ENCODE measurements around the gene XAGE1B.
"Not testable (repeated sequence)": the region's sequence is repeated elsewhere in the genome, so short reads cannot be mapped to it uniquely, and the experiment has no call there.

XAGE1B gene

GRCh38 chrX:52516987-52517325 lies at the start of gene XAGE1B:
TSS of gene XAGE1B (minus strand) at chrX:52517063. CDS start at chrX:52515527, 1,536 bp downstream.
- DNase-seq (ENCODE audit: low read depth, low spot score): not testable (repeated sequence)

DNA sequence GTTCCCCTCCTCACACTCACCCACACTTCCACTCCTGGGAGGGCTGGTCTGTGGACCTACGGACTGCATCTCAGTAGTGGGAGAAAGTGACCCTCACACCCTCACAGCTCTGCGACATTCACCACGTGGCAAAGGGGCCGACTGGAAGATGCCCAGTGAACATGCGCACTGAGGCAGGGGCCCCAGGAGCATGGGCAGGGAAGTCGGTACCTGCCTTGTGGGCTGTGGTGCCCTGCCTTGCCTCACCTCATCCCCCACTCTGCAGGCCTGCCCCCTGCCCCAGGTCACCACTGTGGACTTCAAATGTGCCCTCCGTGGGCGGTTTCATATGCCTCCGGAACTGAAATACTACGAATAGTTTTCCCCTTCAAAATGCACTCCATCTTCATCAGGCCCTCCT lies 46.2 kb upstream of the XAGE1B start:
- DNase-seq (ENCODE audit: low read depth, low spot score): no peak

- no peak for DNase-seq (ENCODE audit: low read depth, low spot score)
Observed at GRCh38 chrX:52558140-52558539, 41.3 kb upstream of the XAGE1B start.

- no peak for DNase-seq (ENCODE audit: low read depth, low spot score)
Observed at GRCh38 chrX:52556741-52557140, 39.9 kb upstream of the XAGE1B start.

- no peak for DNase-seq (ENCODE audit: low read depth, low spot score)
Observed at GRCh38 chrX:52553995-52554642, 37.3 kb upstream of the XAGE1B start.

- not testable (repeated sequence) for DNase-seq (ENCODE audit: low read depth, low spot score)
Observed at GRCh38 chrX:52548769-52549168, 31.9 kb upstream of the XAGE1B start.

- DNase-seq (ENCODE audit: low read depth, low spot score): no peak
Observed at GRCh38 chrX:52544147-52544840, 27.4 kb upstream of the XAGE1B start.

GRCh38 chrX:52542311-52542710 lies 25.4 kb upstream of the XAGE1B start:
- no peak for DNase-seq (ENCODE audit: low read depth, low spot score)

GRCh38 chrX:52541051-52541450 lies 24.2 kb upstream of the XAGE1B start:
- not testable (repeated sequence) for DNase-seq (ENCODE audit: low read depth, low spot score)

DNA sequence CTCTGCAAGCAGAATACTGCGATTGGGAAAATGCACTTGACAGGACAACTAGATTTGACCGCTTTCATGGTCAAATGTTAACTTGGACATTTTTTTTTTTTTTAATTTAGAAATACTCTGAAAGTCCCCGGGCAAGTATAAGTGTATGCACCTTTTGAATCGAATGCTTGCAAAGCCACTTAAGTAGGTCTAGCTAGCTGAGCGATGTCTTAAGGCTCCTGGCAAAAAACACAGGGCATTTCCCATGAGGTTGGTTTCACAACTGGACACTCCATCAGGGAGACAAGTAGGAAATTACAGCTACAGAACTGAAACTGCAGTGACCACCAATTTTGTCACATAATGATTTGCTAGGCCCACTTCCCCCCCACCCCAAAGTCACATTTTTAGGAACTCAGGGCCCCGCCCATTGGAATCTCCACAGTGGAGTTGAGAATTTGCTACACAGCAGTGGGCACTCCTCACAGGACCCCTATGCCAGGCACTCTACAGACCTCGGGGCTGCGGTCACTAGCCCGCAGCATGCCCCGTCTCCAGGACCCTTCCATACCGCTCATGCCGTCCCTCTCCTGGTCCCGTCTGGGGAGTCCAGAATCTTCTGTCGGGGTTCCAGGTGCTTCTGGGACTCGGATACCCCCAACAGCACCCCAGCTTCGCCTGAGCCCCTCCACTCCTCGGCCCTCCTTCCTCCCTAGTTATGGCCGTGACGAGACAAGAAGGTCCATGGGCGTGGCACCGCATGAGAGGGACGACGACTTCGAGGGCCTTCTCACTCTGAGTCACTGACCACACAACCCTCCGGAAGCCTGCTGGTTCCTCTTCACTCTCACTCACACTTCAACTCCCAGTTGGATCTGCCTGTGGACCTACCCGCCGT lies 515 bp downstream of the XAGE1B start:
- not testable (repeated sequence) for DNase-seq (ENCODE audit: low read depth, low spot score)

DNA sequence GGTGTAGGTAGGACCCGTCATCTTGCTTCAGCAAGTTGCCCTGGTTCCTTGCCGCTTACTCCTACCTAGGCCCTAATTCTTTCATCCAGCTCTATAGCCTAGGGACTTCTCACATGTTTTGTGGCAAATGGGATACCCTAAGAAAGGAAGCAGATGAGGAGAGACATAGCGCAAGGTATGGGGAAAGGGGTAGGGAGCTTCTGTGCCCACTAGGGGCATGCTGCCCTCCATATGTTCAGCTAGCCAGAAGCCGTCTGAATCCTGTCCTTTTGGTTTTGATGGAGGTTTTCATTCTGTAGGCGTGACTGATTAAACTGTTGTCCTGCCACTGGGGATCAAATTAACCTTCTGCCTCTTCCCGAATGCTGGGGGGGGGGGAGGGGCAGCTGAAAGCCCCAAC lies 5.7 kb downstream of the XAGE1B start:
- not testable (repeated sequence) for DNase-seq (ENCODE audit: low read depth, low spot score)

DNA sequence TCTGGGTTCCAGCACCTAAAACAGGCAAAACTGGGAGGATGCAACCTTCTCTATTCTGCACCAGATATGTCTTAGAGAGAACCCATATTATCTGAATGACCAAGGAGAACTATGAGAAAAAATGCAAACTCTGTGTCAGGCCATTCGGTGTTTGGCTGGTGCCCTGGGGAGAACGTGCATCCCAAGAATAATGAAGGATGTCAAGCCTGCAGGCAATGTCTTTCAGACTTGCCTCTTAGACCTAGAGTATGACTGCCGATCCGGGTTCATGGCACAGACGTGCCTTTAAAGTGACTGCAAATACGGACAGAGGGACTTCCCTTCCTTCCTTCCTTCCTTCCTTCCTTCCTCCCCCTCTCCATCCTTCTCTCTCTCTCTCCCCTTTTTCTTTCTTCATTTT lies 6.9 kb downstream of the XAGE1B start:
- DNase-seq (ENCODE audit: low read depth, low spot score): no peak

GRCh38 chrX:52507331-52507730 lies 9.5 kb downstream of the XAGE1B start:
- DNase-seq (ENCODE audit: low read depth, low spot score): no peak

DNA sequence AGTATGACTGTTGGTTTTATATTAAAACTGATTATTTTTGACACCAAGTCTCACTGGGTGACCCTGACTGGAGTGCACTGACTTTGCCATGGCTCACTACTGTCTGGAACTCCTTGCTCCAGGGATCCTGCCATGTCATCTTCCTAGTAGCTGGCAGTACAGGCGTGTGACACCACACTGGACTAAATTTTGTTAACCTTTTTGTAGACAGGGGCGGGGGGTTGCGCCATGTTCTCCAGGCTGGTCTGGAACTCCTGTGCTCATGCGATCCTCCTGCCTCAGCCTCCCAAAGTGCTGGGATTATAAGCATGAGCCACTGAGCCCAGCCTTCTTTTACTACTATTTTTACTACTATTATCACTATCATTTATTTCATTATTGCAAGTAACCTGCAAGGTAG lies 12.3 kb downstream of the XAGE1B start:
- no peak for DNase-seq (ENCODE audit: low read depth, low spot score)

DNA sequence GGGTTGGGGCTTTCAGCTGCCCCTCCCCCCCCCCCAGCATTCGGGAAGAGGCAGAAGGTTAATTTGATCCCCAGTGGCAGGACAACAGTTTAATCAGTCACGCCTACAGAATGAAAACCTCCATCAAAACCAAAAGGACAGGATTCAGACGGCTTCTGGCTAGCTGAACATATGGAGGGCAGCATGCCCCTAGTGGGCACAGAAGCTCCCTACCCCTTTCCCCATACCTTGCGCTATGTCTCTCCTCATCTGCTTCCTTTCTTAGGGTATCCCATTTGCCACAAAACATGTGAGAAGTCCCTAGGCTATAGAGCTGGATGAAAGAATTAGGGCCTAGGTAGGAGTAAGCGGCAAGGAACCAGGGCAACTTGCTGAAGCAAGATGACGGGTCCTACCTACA lies 15.5 kb downstream of the XAGE1B start:
- DNase-seq (ENCODE audit: low read depth, low spot score): not testable (repeated sequence)

DNA sequence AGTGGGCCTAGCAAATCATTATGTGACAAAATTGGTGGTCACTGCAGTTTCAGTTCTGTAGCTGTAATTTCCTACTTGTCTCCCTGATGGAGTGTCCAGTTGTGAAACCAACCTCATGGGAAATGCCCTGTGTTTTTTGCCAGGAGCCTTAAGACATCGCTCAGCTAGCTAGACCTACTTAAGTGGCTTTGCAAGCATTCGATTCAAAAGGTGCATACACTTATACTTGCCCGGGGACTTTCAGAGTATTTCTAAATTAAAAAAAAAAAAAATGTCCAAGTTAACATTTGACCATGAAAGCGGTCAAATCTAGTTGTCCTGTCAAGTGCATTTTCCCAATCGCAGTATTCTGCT lies 20.5 kb downstream of the XAGE1B start:
- DNase-seq (ENCODE audit: low read depth, low spot score): not testable (repeated sequence)

DNA sequence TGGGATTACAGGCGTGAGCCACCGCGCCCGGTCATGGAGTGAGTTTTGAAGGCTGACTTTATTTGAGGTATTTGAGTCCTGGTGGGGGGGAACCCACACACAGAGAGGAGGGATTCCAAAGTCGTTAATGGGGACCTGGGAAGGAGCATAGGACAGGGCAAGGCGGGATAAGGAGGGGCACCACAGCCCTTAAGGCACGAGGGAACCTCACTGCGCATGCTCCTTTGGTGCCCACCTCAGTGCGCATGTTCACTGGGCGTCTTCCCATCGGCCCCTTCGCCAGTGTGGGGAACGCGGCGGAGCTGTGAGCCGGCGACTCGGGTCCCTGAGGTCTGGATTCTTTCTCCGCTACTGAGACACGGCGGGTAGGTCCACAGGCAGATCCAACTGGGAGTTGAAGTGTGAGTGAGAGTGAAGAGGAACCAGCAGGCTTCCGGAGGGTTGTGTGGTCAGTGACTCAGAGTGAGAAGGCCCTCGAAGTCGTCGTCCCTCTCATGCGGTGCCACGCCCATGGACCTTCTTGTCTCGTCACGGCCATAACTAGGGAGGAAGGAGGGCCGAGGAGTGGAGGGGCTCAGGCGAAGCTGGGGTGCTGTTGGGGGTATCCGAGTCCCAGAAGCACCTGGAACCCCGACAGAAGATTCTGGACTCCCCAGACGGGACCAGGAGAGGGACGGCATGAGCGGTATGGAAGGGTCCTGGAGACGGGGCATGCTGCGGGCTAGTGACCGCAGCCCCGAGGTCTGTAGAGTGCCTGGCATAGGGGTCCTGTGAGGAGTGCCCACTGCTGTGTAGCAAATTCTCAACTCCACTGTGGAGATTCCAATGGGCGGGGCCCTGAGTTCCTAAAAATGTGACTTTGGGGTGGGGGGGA lies 21.1 kb downstream of the XAGE1B start, which contains the start of gene XAGE1A:
XAGE1A (plus strand) TSS at position 264 of the 874 bp plus-strand sequence. CDS start 1,554 bp downstream, outside the sequence.
- not testable (repeated sequence) for DNase-seq (ENCODE audit: low read depth, low spot score)

DNA sequence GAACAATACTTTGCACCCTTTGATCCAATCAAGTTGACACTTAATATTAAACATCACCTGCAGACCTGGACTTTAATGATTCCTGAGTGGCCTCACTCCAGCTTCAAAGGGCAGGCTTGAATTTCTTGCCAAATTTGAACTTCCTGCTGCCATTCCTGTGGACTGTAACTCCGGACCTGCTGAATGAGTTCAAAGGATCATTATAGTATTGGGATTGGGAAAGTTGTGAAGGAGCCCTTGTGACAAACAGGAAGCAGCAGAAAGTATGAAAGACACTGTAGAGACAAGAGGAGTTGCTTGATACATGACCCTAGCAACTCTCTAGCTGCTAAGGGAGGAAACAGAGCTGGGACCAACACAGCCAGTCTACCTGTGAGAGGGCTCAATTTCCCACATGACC lies 45.6 kb downstream of the XAGE1B start:
- DNase-seq (ENCODE audit: low read depth, low spot score): not testable (repeated sequence)

Measured in activated CD4-positive, CD25-positive, alpha-beta regulatory T cell treated with anti-CD3 and anti-CD28 coated beads, Interleukin-2, amount 50 U/mL, for 16 hours (primary cell).